Stomach (tissue), 4 donors: ENCODE measurements around the gene TET2.

Source experiments
- EP300 ChIP-seq: sonication (generic); formaldehyde crosslinking; IDR thresholded peaks from one replicate; pipeline ENCODE4 v1.6.1; 2017; ENCODE audit warnings: antibody characterized with exemption
- TF ChIP-seq, protein P1 (sequence below), 7 experiments: fragments of 450-650 bp in 4 of 7; fragments of 200-600 bp in 3 of 7; sonication (generic) in 3 of 7; IDR thresholded peaks; one replicate each; pipeline ENCODE4 v1.5.1; 2016 to 2019; ENCODE audit warnings: antibody characterized with exemption in 7 of 7, control low read depth in 2 of 7, mild to moderate bottlenecking in 1 of 7

- TF ChIP-seq, protein P1, sequence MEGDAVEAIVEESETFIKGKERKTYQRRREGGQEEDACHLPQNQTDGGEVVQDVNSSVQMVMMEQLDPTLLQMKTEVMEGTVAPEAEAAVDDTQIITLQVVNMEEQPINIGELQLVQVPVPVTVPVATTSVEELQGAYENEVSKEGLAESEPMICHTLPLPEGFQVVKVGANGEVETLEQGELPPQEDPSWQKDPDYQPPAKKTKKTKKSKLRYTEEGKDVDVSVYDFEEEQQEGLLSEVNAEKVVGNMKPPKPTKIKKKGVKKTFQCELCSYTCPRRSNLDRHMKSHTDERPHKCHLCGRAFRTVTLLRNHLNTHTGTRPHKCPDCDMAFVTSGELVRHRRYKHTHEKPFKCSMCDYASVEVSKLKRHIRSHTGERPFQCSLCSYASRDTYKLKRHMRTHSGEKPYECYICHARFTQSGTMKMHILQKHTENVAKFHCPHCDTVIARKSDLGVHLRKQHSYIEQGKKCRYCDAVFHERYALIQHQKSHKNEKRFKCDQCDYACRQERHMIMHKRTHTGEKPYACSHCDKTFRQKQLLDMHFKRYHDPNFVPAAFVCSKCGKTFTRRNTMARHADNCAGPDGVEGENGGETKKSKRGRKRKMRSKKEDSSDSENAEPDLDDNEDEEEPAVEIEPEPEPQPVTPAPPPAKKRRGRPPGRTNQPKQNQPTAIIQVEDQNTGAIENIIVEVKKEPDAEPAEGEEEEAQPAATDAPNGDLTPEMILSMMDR (IDR thresholded peaks at IDR 0.05), result no peak
- no peak for TF ChIP-seq EP300
These were observed 64.2 kb downstream of the TET2 start for GRCh38 chr4:105210916-105211315.
